ENCODE measurements around the gene POU3F1.
A peak's percentile ranks its signal among the peaks of the same experiment; 100 is the strongest.

Gene POU3F1

DNA sequence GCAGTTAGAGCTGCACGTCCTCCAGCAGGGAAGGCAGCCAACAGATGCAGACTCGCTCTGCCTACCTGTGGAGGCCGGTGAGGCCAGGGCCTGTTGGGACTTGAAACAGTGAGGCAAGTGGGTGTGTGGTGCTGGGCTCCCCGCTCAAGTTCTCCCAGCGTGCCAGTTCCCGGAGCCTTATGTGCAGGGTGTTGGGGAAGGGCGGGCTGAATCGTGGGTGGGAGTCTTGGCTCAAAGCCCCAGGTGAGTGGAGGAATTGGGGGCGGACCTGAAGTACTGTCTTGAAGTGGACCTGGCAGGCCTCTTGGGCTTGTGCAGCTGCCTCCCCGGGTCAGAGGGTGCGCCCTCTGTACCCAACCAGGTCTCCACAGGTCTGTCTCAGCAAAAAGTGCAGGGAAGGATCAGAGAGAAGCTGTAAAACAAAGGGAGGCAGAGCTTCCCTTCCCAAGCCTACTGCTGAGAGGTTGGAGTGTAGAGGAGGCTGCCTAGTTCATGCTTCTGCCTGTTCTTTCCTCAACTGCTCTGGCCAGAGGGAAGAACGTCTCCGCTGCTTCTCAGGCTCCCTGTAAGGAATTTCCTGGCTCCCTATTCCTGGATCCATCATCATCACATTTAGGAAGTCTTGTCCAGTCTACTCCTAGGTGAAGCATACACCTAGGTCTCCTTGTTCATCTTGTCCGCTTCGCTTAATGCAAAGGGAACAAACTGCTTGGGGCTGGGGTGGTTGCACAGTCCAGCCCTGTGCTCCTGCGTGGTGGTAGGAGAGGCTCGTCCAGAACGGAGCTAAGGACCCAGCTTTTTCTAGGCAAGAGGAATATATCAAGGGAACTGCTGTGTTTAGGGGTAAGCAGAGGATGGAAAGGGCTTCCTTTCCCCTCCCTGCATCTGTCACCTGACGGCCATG, 19.1 kb downstream of the POU3F1 start:
- no peak for DNase-seq

DNA sequence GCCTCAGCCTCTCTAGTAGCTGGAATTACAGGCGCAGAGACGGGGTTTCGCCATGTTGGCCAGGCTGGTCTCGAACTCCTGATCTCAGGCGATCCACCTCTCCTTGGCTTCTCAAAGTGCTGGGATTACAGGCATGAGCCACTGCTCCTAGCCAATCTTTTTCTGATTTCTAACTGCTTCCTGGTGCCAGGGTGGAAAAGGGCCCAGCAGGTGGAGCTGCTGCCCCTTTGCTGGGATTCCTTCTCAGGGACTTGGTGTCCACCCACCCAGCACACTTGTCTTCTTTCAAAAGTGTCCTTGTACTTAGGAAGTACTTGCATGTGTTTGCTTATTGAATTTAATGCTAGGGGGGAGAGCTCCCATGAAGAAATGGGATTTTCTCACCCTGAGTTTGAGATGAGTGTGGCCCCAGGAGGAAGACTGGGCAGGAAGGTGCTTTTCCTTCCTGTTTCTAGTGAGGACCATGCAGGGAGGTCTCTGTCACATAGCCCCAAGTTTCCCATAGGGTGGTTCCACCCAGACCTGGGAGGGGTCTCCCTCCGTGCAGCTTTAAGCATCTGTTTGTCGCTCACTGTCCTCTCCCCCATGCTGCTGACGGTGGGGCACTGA, 19.9 kb downstream of the POU3F1 start:
- DNase-seq, result peak; percentile 17

DNA sequence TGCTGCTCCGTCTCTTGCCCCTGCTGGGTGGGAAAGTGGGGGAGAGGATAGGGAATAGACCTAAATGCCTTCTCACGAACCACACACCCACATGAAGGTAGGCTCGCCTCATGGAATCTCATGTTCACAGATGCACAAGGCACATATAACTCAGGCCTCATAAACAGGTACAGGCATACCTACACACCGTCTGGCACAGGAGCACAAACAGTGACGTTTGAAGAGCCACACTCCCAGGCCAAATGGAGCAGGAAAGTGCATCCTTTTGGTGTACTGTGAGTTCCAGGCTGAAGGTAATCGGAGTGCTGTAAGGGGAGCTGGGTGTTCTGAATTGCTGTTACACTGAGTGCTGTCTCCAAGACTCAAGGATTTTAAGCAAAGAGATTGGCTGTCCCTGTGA, 20.9 kb downstream of the POU3F1 start:
- no peak for DNase-seq

DNA sequence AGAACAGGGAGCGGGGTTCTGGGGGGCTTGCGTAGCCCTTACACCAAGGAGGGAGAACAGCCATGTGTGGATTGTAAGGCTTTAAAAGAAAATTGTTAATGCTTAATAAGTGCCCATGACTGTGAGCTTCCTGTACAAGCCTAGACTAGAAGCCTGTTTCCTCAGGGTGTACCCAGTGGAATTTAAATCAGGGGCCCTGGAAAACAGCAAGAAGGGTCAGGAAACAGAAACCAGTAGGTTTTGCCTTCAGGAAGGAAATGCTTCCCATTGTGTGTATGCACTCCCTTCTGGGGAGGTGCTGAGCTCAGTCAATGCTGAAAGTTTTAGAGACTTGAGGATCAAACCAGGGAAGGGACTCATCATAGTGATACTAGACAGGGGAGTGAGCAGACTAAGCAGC, 21.4 kb downstream of the POU3F1 start:
- no peak for DNase-seq

DNA sequence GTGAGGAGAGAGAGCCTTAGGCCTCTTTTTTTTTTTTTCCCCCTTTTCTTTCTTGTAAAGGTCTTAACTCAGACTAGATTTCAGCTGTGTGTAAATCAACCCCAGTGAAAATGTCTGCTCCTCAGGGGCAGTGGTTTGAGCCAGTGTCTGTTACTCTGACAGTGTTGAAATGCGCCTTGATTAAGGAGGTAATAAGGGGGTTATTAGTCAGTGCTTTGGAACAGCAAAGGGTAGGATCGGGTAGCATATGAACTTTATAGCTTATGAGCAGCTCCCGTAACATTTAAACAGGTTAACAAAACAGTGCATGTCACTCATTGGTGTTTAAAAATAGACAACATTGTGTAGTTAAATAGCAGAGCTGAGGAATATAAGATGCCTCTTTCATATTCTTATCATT, 23.8 kb downstream of the POU3F1 start:
- no peak for DNase-seq

DNA sequence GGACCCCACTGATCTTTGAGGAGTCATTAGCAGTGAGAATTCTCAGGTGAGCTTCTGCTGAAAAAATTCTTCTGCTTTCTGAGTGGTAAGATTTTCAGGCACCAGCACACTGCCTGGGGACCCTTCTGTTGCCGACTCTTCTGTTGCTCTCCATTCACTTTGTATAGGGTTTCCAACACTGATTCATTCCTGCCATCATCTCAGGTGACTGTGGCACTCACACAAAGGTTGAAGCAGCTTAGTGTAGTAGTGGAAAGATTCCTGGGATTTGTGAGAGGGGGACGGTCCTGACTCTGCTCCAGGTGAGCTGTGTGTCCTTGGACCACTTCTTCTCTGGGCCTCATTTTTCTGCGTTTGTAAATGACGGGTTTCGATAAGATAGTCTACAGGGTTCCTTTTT, 24.6 kb downstream of the POU3F1 start:
- no peak for DNase-seq

DNA sequence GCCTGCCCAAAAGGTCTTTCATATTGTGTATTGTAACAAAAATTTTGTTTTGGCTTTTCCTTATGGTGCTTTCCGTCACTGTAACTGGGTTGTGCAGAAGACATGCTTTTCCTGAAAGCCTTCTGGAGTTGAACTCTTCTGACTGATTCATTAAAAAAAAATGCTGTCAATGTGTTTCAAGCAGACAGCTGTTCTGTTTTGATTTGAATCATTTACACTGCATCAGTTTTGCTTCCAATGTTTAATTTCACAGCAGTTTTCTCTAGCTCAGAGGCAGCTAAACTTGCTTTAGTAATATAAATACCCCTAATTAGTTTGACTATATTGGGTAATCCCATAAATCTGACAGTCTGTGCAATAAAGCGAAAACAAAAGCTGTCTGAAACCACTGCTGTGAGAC, 26.2 kb downstream of the POU3F1 start:
- DNase-seq, result no peak

DNA sequence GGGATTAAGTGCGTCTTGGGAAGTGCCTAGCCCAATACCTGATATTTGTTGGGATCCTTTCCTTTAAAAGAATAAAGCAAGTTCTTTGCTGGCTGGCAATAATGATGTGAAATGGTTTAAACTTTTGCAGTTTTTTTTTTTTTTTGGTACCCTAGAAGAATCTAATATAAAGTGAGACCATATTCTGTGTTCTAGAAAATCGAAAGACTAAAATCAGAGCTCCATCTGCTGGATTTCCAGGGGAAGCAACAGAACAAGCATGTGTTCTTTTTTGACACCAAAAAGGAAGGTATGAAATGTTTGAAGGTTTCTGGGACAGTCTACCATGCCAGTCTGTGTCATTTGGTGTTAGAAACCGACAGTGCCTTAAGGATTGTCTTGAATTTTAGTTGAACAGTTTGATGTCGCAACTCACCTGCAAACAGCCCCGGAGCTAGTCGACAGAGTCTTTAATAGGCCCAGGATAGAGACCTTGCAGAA, 27.7 kb downstream of the POU3F1 start:
- DNase-seq, result no peak

DNA sequence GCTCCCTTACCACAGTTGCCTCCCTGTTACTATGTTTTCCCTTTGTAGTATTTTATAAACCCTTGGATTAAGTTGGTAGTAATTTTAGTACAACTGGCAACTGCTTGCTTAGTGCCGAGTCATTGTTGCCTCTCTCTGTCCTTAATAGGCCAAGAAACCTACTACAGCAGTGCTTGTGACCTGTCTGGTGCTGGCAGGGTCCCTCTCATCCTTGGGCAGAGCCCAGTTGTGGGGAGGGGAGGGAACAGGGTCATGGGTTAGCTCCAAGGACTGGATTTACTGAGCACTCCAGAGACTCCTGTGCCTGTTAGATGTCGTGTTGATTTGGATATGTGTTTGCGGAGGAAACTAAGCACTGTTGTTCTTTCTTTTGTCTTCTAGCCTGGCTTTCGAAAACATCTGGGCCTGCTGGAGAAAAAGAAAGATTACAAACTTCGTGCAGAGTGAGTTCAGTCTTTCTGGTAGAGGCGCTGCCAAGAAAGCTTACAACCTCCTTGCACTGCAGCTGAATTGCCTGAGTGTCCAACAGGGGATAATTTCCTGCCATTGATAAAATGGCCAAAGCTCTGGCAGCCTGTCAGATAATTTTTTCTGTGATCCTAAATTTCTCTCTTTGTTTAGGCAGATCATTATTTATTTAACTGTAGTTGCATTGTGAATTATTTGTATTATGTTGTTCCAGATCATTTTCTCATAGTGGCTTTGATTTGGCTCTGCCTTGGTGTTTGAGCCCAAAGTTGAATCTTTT, 30.4 kb downstream of the POU3F1 start:
- DNase-seq, result no peak

DNA sequence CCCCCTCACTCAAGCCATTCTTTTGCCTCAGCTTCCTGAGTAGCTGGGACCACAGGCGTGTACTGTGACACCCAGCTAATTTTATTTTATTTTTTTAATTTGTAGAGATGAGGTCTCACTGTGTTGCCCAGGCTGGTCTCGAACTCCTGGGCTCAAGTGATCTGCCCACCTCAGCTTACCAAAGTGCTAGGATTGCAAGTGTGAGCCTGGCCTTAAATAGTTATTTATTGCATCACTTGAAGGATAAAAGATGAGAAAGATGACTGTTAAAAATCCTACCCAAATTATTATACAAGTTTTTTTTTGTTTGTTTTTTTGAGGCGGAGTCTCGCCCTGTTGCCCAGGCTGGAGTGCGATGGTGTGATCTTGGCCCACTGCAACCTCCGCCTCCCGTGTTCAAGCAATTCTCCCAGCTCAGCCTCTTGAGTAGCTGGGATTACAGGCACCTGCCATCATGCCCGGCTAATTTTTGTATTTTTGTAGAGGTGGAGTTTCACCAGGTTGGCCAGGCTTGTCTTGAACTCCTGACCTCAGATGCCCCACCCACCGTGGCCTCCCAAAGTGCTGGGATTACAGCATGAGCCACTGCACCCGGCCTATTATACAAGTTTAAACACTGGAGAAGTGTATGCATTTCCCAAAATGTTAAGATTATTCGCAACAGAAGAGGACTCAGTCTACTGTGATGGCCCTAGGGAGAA, 31.7 kb downstream of the POU3F1 start:
- no peak for DNase-seq

DNA sequence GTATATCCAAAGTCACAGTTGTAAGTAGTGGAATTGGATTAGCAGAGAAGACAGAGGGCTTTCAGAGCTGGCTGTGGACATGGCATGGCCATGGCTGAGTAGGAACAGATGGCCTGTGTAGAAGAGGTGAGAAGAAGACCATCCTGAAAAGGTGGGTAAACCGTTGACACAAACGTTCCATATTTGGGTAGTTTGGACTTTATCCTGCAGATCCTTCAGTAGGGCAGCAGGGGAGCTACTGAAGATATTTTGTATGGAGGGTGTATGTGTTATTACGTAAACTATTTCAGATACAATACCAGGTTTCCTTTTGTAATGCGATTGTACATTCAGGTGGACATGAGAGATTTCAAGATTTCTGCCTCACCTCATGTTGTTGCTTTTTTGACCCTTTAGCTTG, 32.4 kb downstream of the POU3F1 start:
- no peak for DNase-seq

DNA sequence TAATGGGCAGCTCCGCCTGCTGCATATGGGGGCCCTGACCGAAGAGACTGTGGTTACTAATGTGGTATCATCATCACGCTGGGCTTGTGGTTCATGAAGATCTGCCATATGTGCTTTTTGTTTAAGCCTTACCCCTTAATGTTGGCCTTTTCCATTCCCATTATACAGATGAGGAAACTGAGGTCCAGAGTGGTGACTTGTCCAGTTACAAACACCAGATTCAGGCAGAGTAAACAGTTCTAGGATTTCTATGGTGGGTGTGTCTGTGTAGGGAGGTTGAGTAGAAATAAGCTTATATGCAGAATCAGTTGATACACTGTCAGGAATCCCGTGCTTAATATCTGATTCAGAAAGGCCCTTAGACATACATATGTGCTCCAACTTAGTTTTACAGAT, 33.4 kb downstream of the POU3F1 start:
- no peak for DNase-seq

DNA sequence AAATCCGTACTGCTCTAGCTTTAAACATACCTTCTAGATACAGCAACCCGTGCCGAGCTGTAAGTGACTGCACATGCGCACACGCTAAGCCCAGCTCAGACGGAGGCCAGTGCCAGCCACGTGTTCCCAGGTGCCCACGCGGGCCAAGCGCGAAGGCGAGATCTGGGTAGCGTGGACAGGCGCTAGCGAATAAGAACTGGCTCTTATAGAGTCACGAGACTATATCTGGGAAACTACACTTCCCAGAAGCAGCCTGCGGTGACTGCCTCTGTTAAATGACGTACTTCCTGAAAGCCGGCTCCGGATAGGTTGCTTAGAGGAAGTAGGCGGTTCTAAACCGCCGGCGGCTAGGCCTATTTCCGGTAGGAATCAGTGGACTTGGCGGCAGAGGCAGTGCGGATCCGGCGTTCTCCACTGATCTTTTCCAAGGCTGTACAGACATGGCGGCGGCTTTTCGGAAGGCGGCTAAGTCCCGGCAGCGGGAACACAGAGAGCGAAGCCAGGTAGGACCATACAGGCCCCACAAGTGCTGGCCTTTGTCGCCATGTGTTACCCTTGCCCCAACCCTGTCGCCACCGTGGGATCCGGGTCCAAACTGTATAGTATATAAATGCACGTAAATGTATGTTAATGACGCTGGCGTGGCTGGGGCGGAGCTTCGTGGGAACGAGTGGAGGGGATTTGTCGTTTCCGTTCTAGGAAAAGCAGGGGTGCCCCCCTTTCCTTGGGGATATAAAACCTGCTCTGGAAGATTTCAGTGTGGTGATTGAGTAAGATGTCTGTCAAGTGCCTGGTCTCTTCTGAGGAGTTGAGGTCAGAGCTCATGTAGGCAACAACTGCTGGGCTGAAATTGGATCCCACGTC, 34.0 kb downstream of the POU3F1 start, which contains the start of gene UTP11:
Gene UTP11, plus strand, starts transcription at position 372 of the 864 bp plus-strand sequence. Its CDS starts 69 bp downstream, at position 441.
- peak; percentile 96 for DNase-seq

DNA sequence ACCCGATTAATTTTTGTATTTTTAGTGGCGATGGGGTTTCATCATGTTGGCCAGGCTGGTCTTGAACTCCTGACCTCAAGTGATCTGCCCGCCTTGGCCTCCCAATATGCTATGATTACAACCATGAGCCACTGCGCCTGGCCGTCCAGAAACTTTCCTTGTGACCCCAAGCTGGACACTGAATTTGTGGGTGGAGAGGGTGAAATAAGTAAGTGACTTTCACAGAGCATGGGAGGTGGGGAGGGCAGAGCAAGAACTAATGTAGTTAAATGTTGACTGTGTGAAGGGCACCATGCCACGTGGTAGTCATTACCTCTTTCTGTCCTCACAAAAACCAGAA, 36.8 kb downstream of the POU3F1 start:
- no peak for DNase-seq

DNA sequence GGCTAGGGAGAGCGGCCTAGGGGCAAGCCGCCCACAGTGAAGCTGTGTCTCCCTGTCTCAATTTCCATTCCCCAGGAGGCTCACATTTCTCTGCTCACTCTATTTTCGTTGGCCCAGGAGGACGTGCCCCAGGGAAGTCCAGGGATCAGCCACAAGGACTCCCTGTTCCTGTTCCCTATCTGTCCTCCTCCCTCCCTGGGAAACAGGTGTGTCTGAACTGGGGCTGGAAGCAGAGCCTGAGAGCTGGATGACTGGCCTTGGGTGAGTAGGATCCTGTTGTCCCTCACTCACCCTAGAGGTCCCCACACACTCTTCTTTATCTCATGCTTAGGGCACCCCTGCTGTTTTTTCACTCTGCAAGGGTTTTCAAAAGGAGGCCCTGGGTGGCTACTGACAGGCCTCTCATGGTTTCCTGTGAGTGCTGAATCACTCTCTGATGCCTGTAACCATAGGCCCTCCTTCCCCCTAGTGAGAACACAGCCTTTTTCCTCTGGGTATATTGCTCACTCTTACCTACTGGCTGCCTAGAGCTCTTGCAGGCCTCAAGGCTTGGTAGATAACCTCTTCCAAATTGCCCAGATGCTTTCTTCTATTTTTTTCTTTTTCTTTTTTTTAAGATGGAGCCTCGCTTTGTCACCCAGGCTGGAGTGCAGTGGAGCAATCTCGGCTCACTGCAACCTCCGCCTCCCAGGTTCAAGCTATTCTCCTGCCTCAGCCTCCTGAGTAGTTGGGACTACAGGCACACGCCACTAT, 37.3 kb downstream of the POU3F1 start:
- no peak for DNase-seq

DNA sequence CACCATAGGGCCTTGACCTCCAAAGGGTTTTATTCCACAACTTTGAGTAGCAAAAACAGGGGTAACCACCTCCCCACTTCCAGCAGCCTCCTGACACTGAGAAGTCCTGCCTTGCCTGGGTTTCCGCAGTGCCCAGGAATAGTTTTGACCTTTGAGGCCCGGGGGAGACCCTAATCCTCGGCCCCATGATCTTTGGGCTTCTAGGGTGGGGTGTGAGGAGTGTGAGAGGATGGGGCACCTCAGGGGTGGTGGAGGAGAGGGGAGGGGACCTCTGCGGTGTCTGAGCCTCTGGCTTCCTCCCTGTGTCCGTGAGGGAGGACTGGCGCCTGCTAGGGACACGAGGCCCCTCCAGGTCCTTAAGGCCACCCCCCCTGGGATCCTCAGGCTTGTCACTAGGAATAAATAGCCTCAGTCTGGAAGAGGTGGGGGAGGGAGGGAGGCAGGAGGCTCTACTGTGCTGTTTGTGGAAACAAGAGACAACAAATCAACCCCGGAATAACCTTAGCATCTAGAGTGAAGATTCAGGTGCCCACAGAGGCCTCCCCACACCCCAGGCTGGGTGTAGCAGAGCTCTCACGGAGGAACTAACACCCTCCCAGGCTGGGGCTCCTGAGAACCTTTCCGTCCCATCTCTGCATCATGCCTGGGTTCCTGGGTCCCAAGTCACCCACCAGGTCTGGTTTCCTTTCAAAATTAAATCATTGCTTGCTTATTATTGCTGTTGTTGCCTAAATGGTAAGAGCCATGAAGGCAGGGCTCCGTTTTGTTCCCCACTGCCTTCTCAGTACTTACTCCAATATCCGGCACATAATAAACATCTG, 40.4 kb downstream of the POU3F1 start:
- DNase-seq, result no peak

DNA sequence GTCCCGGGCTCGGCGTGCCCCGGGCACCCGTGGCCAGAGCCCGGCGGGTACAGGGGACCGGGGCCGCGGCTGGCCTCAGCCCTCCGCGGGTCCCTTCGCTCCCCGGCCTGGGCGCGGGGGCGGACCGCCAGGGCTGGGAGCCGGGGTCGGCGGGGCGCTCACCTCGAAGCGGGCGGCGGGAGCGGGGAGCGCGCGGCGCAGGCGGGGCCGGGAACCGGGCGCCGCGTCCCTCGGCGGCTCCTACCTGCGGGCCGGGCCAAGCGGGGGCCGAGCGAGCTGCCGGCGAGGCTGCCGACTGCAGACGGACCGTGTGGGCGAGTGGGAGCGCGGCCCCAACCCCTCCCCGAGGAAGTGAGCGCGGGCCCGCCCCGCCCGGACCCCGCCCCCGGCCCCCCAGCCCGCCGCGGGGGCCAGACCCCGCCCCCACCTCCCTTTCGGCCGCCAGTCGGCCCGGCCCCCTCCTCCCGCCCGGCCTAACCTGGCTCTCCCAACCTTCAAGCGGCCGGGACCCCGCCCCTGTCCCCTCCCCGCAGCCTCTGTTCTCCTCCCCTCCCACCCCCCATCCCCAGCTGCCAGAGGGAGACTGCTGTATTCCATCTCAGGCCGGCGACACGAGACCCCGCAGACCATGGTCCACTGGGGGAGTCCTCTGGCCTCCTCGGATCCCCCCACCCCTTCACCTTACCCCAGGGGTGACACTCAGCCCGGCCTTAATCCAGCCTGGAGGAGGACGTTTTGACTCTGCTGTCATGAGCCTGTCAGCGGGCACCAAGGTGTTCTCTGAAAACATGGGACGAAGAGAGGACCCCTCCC, 41.2 kb downstream of the POU3F1 start, which contains the start of gene FHL3:
Gene FHL3, minus strand, starts transcription at position 320 of the 813 bp plus-strand sequence. CDS start 6,102 bp downstream, outside the sequence.
- DNase-seq, result peak; percentile 28

DNA sequence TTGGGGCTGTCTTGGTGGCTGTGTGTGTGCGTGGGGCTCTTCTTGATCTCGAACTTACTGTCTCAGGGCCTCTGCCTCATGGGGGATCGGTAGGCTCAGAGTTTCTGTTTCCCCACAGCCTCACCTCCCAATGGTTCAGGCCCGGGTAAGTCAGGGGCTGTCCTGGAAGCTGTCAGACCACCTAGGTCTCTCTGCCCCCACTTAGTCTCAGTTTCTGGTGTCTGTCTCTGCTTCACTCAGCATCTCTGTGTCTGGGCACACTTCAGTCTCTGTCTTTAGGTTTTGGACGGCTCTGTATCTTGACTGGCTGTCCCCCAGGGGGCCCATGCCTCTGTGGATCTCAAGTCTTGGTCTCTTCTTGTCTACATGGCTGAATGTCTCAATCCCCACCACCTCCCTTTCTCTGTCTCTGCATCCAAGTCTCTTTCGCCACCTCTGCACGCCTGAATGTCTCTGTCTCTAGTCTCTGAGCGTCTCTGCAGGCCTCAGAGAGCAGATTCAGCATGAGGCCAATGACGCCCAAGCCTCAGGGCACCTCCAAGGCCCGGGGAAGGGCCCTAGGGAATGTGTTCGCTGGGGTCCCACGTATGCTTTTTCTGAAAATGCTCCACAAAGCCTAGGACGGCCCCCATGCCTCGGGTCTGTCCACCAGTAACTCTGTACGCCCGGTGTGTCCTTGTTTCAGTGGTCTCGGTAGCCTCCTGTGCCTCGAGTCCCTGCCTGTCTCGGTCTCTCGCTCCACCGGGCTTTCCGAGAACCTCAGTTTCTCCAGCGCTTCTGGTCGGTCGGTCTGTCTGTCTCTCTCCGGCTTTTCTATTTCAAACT, 42.1 kb downstream of the POU3F1 start:
- no peak for DNase-seq

Data from NCI-H1436 (cell line).